IPS-20b (cell line): ENCODE data around the gene MARCHF9.
A peak's percentile ranks its signal among the peaks of the same experiment; 100 is the strongest.

ENCODE experiments used
- H3K27ac ChIP-seq: one replicate; pipeline ENCODE4 v1.5.1; 2013; ENCODE audit warnings: low read length
- H3K27me3 ChIP-seq: 2 replicates; pipeline ENCODE4 v1.6.1; 2013; ENCODE audit warnings: mild to moderate bottlenecking, low read length, inconsistent platforms; ENCODE audit not compliant: insufficient read depth
- H3K36me3 ChIP-seq: 2 replicates; pipeline ENCODE4 v1.6.1; 2013; ENCODE audit warnings: low read depth, mild to moderate bottlenecking, inconsistent platforms, low read length, moderate library complexity; ENCODE audit not compliant: insufficient read depth
- H3K4me1 ChIP-seq: 2 replicates; pipeline ENCODE4 v1.6.1; 2013; ENCODE audit warnings: mild to moderate bottlenecking, control low read depth, inconsistent platforms, low read length, moderate library complexity; ENCODE audit not compliant: insufficient read depth
- H3K4me3 ChIP-seq: 2 replicates; pipeline ENCODE4 v1.5.1; 2013; ENCODE audit warnings: mild to moderate bottlenecking, low read length, inconsistent platforms
- H3K9ac ChIP-seq: 2 replicates; pipeline ENCODE4 v1.6.1; 2013; ENCODE audit warnings: low read depth, mild to moderate bottlenecking, inconsistent platforms, low read length, moderate library complexity
- H3K9me3 ChIP-seq: 2 replicates; pipeline ENCODE4 v1.6.1; 2013; ENCODE audit warnings: mild to moderate bottlenecking, low read depth, low read length, inconsistent platforms; ENCODE audit not compliant: insufficient read depth

The MARCHF9 gene

DNA sequence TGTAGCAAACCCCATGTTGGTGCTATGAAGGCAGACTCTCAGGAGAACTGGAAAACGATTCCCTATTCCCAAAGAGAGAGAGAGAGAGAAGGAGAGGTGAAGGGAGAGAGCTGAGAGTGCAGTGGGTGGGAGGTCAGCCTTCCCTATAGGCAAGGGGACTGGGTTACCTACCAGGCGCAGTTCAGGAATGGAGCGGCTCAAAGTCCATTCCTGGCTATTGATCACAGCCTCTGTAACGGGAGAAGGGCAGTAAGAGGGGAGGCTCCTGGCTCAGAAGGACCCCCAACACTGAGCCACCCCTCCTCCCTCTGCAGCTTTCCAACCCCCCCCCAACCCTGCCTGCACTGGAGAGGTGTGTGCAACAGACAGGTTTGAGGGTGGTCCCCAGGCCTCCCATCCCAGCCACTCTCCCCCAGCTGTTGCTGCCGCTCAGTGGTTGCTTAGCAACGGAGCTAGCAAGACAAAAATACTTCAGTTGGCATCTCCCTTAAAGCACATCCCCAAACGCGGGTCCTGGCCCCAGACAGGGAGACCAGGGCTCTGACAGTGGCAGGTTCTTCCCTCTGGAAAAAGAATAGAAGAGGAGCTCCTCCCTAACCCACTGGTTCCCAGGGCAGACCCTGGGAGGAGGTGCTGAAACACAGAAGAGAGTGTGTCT is 19.6 kb upstream of the MARCHF9 start:
- peaks cover 100% of the 10 kb centered on the region for H3K27me3 ChIP-seq
- no peaks in the 10 kb centered on the region for H3K36me3 ChIP-seq
- H3K9ac ChIP-seq = no peak overlapping the region
- peak overlapping the region; percentile 61; the same call in 1 of the 2 replicates for H3K4me3 ChIP-seq
- H3K9me3 ChIP-seq = no peaks in the 10 kb centered on the region
- peaks cover 3% of the 10 kb centered on the region; the same call in 1 of the 2 replicates for H3K4me1 ChIP-seq
- no peak overlapping the region for H3K27ac ChIP-seq

DNA sequence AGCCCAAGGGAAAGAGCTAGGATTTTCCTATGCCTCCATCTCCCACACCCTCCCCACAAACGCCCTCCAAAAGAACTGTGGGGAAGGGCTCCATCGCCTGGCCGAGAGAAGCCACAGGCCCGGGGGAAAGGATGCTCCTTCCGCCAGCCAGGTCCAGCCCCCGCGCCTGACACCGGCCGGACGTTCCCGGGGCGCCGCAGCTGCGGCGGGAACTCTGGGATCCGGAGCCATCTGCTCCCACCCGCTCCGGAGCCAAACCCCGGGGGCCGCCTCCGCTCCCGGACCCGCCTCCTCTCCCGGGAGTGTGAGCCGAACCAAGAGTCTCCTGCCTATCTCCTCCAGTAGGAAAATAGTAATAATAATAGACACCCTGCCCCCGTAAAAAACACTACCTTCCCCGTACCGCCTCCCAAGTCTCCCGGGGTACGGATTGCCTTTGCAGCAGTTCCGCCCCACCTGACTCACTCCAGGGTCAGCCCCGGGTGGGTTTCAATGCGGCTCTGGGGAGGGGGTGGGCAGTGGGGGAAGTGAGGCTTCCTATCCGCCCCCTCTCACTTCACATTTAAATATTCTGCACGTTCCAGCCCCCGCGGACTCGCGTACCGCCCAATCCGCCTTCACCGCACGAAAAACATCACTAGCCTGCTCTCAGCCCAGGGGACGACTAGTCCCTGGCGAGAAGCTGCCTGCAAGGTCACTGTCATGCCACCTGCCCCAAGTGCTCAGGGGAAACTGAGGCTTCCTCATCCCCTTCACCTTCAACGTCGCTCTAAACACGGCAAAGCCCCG is 18.8 kb upstream of the MARCHF9 start:
- H3K36me3 ChIP-seq = no peaks in the 10 kb centered on the region
- peaks cover 100% of the 10 kb centered on the region for H3K27me3 ChIP-seq
- H3K4me1 ChIP-seq = peaks cover 3% of the 10 kb centered on the region; the same call in 1 of the 2 replicates
- H3K9me3 ChIP-seq = no peaks in the 10 kb centered on the region
- peak overlapping the region; percentile 61; the same call in 1 of the 2 replicates for H3K4me3 ChIP-seq
- no peak overlapping the region for H3K9ac ChIP-seq
- no peak overlapping the region for H3K27ac ChIP-seq

DNA sequence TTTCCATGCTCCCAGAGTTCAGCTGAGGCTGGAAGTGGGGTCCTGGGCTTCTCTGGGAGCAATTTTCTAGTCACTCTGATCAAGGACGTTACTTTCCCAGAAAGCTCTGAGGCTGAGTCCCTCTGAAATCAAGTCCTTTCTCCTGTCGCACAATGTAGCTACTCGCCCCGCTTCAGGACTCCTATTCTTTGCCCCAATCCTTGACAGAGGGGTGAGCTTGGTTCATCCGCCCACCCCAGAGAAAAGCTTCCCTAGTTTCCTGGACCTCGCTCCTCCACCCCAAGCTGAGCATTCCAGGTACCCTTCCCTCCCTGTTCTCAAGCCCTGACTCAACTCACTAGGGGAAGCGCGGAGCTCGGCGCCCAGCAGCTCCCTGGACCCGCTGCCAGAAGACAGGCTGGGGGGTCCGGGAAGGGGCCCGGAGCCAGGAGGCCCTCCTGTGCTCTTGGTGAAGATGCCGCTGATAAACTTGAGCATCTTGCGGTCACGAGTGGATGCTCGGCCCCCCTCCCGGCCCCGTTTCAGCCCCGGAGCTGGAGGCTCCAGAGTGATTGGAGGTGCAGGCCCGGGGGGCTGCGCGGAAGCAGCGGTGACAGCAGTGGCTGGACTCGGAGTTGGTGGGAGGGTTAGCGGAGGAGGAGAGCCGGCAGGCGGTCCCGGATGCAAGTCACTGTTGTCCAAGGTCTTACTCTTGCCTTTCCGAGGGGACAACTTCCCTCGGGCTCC is 18.0 kb upstream of the MARCHF9 start:
- peaks cover 100% of the 10 kb centered on the region for H3K27me3 ChIP-seq

DNA sequence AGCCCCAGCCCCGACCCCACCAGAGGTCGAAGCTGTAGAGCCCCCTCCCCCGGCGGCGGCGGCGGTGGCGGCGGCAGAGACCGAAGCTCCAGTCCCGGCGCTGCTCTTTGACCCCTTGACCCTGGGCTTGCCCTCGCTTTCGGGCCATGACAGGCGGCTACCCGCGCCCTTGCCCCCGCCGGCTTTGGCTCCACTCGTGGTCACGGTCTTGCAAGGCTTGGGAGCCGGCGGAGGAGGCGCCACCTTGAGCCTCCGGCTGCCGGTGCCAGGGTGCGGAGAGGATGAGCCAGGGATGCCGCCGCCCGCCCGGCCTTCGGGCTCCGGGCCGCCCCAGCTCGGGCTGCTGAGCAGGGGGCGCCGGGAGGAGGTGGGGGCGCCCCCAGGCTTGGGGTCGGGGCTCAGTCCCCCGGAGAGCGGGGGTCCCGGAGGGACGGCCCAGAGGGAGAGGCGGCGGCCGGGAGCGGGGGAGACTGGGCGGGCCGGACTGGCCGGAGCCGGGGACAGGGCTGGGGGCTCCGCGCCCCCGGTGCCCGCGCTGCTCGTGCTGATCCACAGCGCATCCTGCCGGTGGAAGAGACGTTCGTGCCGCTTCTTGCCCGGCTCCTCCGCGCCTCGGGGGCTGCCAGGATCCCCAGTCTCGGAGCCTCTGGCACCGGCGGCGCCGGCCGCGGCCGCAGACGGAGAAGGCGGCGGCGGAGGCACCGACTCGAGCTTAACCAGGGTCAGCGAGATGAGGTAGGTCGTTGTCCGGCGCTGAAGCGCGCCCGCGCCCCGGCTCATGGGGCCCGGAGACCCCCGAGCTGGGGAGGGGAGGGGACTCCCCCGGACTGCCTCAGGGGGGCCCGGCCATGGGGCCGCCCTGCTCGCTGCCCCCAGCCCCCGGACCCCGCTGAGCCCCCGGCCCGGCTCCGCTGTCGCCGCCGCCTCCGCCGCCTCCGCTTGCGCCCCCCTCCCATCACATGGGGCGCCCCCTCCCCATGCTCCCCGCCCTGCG is 17.1 kb upstream of the MARCHF9 start:
- Histone ChIP-seq H3K27ac (no peak overlapping the region), H3K27me3 (peaks cover 100% of the 10 kb centered on the region), H3K4me1 (peaks cover 3% of the 10 kb centered on the region; the same call in 1 of the 2 replicates), H3K9me3 (no peaks in the 10 kb centered on the region), H3K4me3 (peak overlapping the region; percentile 37; the same call in 1 of the 2 replicates), H3K36me3 (no peaks in the 10 kb centered on the region), H3K9ac (no peak overlapping the region)

More for the DNA sequence above, 18.0 kb upstream of the MARCHF9 start:
- Histone ChIP-seq H3K9me3 (no peaks in the 10 kb centered on the region), H3K27ac (no peak overlapping the region), H3K36me3 (no peaks in the 10 kb centered on the region), H3K9ac (no peak overlapping the region), H3K4me3 (peak overlapping the region; percentile 61; the same call in 1 of the 2 replicates), H3K4me1 (peaks cover 3% of the 10 kb centered on the region; the same call in 1 of the 2 replicates)

DNA sequence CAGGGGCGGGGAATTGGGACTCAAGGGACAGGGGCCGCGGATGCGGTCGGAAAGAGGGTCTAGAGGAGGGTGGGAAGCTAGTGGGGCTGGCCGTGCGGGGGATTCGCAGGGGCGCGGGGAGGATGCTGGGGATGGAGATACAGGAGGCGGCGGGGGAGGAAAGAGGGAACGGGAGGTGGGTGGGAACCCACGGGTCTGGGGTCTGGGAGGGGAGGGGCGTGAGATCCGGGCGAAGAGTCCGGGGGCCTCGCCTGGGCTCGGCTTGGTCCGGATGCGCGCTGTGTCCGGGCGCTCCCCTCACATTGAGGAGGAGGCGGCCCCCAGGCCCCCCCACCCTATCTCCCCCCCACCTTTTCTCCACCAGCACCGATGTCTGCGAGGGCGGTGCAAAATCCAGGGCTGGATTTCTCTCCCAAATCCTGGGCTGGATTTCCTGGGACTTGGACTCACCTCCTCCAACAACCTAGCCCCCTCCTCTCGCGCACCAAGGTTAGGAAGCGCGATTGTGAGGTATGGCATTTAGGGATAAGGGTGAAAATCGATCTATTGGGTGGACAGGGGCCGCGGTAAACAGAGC is 16.2 kb upstream of the MARCHF9 start, which contains the start of gene AGAP2:
TSS of gene AGAP2 (minus strand) at position 82 of the 577 bp plus-strand sequence. CDS start 496 bp downstream, outside the sequence.
- peaks cover 100% of the 10 kb centered on the region for H3K27me3 ChIP-seq
- H3K27ac ChIP-seq = no peak within 1 kb of the TSS
- peak within 1 kb of the TSS; percentile 65; the same call in 1 of the 2 replicates for H3K4me3 ChIP-seq

DNA sequence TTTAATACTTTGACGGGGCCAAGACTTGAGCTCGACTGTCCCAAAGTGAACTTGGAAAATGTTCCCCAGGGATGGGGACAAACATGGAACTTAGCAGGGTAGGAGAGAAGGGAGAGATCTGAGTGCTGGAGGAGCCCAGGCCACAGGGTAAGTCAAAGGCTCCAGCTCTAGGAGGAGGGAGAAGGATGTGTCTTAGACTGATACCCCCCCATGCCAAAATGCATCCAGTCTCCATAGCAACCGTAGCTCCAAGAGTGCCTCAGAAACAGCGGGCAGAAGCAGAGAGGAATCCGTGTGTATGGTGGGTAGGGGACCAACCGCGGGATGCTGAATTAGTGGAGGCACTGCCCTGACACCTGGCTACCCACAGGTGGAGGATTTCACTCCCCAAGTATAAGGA is 15.5 kb upstream of the MARCHF9 start:
- Histone ChIP-seq H3K27me3 (peaks cover 98% of the 10 kb centered on the region), H3K4me3 (peak overlapping the region; percentile 65; the same call in 1 of the 2 replicates), H3K27ac (no peak overlapping the region), H3K4me1 (peaks cover 3% of the 10 kb centered on the region; the same call in 1 of the 2 replicates), H3K9ac (no peak overlapping the region), H3K9me3 (no peaks in the 10 kb centered on the region), H3K36me3 (no peaks in the 10 kb centered on the region)

More for the DNA sequence above, 16.2 kb upstream of the MARCHF9 start, which contains the start of gene AGAP2:
- H3K9ac ChIP-seq = no peak within 1 kb of the TSS
- no peaks in the 10 kb centered on the region for H3K36me3 ChIP-seq
- no peaks in the 10 kb centered on the region for H3K9me3 ChIP-seq
- peaks cover 3% of the 10 kb centered on the region; the same call in 1 of the 2 replicates for H3K4me1 ChIP-seq

DNA sequence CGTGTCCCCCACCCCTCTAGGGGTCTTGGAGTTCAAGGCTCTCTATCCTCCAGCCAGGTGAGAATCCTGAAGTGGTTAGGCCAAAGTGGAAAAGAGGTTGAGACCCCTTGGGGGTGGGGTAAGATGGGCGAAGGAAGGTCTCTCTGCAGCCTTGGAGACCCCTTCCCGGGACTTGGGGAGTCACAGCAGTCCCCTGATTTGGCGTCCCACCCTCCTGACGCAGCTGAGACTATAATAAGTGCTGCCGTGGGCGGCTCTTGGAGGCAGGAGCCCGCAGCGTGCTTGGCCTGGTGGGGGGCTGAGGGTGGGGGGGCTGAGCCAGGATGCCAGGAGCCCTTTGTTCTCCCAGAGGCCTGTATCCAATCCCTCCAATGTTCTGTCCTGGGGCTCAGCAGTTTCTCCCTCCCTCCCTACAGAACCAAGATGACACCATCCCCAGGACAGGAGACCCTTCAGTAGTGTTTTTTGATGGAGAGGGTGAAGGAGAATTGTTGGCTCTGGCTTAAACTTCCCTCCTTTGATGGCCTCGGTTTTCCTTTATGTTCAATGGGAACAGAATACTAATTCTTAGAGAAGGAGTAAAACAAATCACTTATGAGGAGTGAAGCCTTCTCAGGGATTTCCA is 14.9 kb upstream of the MARCHF9 start:
- no peak overlapping the region for H3K9ac ChIP-seq
- no peaks in the 10 kb centered on the region for H3K9me3 ChIP-seq
- peaks cover 91% of the 10 kb centered on the region for H3K27me3 ChIP-seq
- no peak overlapping the region for H3K27ac ChIP-seq
- H3K4me1 ChIP-seq = peaks cover 3% of the 10 kb centered on the region; the same call in 1 of the 2 replicates
- H3K4me3 ChIP-seq = no peak overlapping the region
- H3K36me3 ChIP-seq = no peaks in the 10 kb centered on the region

DNA sequence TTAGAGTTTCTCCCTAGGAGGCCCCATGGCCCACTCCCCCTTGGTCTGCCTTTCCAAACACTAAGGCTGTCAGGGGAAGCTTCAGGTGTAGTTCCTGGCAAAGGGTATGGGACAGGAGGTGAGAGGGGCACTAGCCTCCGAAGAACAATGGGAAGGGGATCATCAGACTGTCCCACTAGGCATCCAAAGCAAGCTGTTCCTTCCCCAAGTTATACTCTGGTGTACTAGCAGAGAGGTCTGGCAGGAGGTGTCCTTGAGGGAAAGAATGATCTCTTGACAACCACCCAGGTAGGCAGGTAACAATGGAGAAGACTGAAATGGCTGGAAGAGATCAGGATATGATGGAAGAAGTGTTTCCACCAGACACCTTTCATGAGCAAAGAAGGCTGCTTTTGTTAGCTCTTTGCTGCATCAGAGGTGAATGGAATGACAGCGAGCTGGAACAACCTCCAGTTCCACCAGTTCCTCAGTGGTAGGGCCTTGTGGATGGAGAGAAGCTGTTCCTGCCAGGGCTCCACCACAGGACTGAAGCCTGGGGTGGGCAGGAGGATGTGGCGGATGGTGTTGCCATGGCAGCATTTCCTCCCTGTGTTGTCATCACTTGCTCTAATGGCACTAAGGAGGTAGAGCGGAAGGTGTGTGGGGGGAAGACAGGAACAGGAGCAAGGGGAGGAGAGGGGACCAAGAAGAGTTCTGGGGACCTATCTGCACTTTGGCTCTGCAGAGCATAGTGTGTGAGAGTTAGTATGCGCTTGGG is 14.1 kb upstream of the MARCHF9 start:
- peaks cover 3% of the 10 kb centered on the region; the same call in 1 of the 2 replicates for H3K4me1 ChIP-seq
- peaks cover 83% of the 10 kb centered on the region for H3K27me3 ChIP-seq
- H3K4me3 ChIP-seq = no peak overlapping the region
- no peaks in the 10 kb centered on the region for H3K9me3 ChIP-seq
- no peak overlapping the region for H3K27ac ChIP-seq
- no peaks in the 10 kb centered on the region for H3K36me3 ChIP-seq
- no peak overlapping the region for H3K9ac ChIP-seq

DNA sequence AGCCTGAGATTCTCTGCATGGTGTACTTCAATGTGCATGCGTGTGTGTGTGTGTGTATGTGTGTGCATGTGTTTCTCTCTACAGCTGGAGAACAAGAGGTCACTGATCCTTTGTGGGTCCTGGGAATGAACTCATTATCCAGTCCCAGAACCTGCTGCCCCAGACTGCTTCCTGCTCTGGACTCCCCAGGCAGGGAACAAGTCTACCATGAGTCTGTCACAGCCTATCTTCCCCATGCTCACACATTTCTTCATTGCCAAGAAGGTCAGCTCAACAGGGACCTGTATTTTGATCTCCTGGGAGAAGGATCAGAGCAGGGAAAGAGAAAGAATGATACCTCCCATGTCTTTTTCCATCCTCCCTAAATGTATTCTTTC is 13.5 kb upstream of the MARCHF9 start:
- no peak overlapping the region for H3K27ac ChIP-seq
- peaks cover 78% of the 10 kb centered on the region for H3K27me3 ChIP-seq
- H3K36me3 ChIP-seq = peaks cover 4% of the 10 kb centered on the region
- no peaks in the 10 kb centered on the region for H3K9me3 ChIP-seq
- H3K4me3 ChIP-seq = no peak overlapping the region
- peaks cover 3% of the 10 kb centered on the region; the same call in 1 of the 2 replicates for H3K4me1 ChIP-seq
- H3K9ac ChIP-seq = no peak overlapping the region
